Right atrium auricular region (tissue), 2 donors: Measurements from ENCODE around the gene C11orf24. TPM values are rescaled to one million over a fixed set of nuclear protein-coding genes. Genes with fewer than 3 reads are reported as not detected.

Source experiments
- DNase-seq: peaks from one replicate; pipeline ENCODE4 v3.0.0-alpha.2; 2019; ENCODE audit warnings: low spot score
- H3K27ac ChIP-seq, 2 donors: fragments of 200-600 bp; sonication (generic); 1 replicate in 1 of 2; 2 replicates in 1 of 2; pipeline ENCODE4 v1.5.1; 2016 to 2019
- H3K27me3 ChIP-seq, 2 donors: fragments of 200-600 bp; sonication (generic); one replicate each; pipeline versions ENCODE4 v1.5.1 to v1.6.0; 2017 to 2019
- H3K36me3 ChIP-seq: fragments of 200-600 bp; sonication (generic); one replicate; pipeline ENCODE4 v1.5.1; 2016
- H3K4me1 ChIP-seq, 2 donors: fragments of 200-600 bp; sonication (generic); one replicate each; pipeline versions ENCODE4 v1.5.1 to v1.6.0; 2017 to 2019
- H3K4me3 ChIP-seq, 2 donors: fragments of 200-600 bp; sonication (generic); 1 replicate in 1 of 2; 2 replicates in 1 of 2; pipeline ENCODE4 v1.5.1; 2017 to 2019; ENCODE audit warnings: mild to moderate bottlenecking in 1 of 2, moderate library complexity in 1 of 2
- H3K9me3 ChIP-seq, 2 donors: fragments of 200-600 bp; sonication (generic); one replicate each; pipeline ENCODE4 v1.5.1; 2019
- total RNA-seq, 2 donors: library from RNA; depleted of rRNA; stranded (reverse); fragments of >200 nt; gene quantifications; one replicate each; pipeline ENCODE4 v1.1.0, GENCODE V29; 2016
- TF ChIP-seq, protein P1 (sequence below), 2 donors: fragments of 200-600 bp; sonication (generic); IDR thresholded peaks; one replicate each; pipeline ENCODE4 v1.5.1; 2019; ENCODE audit warnings: antibody characterized with exemption in 2 of 2

C11orf24 gene
- total RNA-seq, 2 donors from 2014 or later, result 20.4 to 21.3 TPM

DNA sequence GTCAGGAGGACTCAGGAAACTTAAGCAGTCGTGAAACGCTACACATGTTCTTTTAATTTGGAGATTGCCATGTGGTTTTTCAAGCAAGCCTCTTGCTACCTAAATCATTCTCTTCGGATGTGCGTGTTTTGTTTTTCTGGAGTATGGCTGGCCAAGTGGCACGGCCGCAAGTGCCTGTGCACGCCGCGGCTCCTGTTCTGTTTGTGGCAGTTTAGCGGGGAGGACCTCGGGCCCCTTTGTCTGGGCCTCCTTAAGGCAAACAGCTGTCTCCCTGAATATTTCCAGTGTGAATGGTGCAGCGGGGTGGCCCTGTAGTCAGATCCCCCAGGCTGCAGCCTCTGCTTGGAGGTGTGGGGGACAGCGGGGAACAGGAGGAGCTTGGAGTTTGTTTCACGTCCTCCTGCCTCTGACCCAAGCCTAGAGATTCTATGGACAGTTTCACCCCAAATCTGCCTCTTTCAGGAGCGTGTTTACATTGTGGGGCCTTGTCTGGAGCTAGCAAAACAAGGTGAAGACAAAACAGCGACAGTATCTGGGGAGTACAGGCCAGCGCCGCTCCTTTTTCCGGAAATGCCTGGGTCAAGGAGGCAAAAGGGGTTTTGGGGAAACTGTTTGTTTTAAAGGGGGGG lies 41.9 kb upstream of the C11orf24 start:
- Histone ChIP-seq H3K27ac (peak overlapping the region; percentile 80 to 87), H3K4me3 (peak overlapping the region; percentile 69), H3K36me3 (no peaks in the 10 kb centered on the region), H3K9me3 (no peaks in the 10 kb centered on the region), H3K4me1 (peaks cover 0 to 47% of the 10 kb centered on the region in 2 donors), H3K27me3 (no peaks in the 10 kb centered on the region)
- TF ChIP-seq, protein P1, sequence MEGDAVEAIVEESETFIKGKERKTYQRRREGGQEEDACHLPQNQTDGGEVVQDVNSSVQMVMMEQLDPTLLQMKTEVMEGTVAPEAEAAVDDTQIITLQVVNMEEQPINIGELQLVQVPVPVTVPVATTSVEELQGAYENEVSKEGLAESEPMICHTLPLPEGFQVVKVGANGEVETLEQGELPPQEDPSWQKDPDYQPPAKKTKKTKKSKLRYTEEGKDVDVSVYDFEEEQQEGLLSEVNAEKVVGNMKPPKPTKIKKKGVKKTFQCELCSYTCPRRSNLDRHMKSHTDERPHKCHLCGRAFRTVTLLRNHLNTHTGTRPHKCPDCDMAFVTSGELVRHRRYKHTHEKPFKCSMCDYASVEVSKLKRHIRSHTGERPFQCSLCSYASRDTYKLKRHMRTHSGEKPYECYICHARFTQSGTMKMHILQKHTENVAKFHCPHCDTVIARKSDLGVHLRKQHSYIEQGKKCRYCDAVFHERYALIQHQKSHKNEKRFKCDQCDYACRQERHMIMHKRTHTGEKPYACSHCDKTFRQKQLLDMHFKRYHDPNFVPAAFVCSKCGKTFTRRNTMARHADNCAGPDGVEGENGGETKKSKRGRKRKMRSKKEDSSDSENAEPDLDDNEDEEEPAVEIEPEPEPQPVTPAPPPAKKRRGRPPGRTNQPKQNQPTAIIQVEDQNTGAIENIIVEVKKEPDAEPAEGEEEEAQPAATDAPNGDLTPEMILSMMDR (IDR thresholded peaks at IDR 0.05), result no peak
- no peak for DNase-seq

DNA sequence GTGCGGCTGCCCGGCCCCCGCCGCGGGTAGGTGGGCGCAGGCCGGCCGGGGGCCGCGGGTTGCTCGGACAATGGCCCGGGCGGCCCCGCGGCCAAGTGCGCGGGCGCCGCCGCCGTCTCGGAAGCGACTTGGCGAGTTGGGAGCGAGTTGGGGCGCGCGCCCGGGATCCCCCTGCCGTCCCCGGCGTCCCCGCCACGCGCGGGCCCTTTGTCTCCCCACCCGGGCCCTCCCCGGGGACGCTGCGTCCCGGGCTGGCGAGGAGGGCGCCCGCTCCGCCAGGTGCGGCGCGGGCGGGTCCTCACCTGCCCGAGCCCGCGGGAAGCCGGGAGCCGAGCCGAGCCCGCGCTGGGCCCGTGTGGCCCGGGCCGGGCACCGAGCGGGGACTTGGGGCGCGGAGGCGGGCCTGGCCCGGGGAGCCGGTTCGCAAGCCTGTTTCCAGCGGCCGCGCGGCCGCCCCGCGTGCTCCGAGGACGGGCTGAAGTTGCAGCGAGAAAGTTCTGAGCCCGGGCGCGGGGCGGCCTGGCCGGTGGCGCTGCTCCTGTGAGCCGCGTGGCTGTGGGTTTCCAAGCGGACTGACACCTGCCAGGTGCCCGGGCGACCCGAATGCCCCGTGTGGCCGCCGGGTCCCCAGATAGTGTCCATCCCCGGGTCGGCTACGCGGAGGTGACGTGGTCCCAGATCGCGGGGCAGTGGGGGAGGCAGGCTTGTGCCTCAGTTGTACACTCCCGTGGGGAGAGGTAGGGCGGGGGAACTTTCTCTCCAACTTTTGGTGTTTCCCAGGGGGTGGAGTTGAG lies 41.2 kb upstream of the C11orf24 start:
- TF ChIP-seq, protein P1 (IDR thresholded peaks at IDR 0.05), result no peak
- H3K36me3 ChIP-seq, result no peaks in the 10 kb centered on the region
- H3K27me3 ChIP-seq, result no peaks in the 10 kb centered on the region
- H3K9me3 ChIP-seq, result no peaks in the 10 kb centered on the region
- no peak for DNase-seq
- H3K27ac ChIP-seq, result peak overlapping the region; percentile 80 to 87
- peaks cover 0 to 49% of the 10 kb centered on the region in 2 donors for H3K4me1 ChIP-seq
- H3K4me3 ChIP-seq, result peak overlapping the region; percentile 69

DNA sequence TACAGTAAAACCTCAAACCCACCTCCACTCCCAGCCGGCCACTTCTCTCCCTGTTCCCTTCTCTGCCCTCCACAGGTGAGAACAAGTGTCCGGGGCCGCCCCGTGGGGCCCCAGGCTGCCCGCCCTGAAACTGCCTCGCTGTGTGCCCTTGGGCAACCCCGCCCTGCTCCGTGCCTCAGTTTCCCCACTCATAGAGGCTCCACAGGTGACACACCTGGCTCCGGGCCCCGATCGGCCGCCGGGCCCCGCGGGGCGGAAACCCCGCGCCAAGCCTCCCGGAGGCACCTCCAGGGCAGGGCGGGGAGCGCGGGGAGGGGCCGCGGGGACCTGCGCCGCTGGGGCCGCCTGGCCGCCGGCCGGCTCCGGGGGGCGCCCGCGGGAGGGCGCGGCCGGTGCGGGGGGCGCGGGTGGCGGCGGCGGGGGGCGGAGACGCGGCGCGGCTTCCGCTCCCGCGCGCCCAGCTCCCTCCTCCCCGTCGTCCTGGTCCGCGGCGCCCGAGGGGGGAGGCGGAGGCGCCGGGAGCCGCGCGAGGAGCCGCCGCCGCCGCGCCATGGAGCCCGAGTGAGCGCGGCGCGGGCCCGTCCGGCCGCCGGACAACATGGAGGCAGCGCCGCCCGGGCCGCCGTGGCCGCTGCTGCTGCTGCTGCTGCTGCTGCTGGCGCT lies 40.5 kb upstream of the C11orf24 start, which contains the start of gene LRP5:
Gene LRP5, plus strand, starts transcription at position 475 of the 663 bp plus-strand sequence. Its CDS starts 124 bp downstream, at position 599.
- TF ChIP-seq, protein P1 (IDR thresholded peaks at IDR 0.05), result no peak
- Histone ChIP-seq H3K4me1 (peaks cover 0 to 48% of the 10 kb centered on the region in 2 donors), H3K36me3 (no peaks in the 10 kb centered on the region), H3K9me3 (no peaks in the 10 kb centered on the region), H3K27me3 (no peaks in the 10 kb centered on the region), H3K27ac (peak within 1 kb of the TSS; percentile 80 to 87), H3K4me3 (peak within 1 kb of the TSS; percentile 69)
- DNase-seq, result no peak

DNA sequence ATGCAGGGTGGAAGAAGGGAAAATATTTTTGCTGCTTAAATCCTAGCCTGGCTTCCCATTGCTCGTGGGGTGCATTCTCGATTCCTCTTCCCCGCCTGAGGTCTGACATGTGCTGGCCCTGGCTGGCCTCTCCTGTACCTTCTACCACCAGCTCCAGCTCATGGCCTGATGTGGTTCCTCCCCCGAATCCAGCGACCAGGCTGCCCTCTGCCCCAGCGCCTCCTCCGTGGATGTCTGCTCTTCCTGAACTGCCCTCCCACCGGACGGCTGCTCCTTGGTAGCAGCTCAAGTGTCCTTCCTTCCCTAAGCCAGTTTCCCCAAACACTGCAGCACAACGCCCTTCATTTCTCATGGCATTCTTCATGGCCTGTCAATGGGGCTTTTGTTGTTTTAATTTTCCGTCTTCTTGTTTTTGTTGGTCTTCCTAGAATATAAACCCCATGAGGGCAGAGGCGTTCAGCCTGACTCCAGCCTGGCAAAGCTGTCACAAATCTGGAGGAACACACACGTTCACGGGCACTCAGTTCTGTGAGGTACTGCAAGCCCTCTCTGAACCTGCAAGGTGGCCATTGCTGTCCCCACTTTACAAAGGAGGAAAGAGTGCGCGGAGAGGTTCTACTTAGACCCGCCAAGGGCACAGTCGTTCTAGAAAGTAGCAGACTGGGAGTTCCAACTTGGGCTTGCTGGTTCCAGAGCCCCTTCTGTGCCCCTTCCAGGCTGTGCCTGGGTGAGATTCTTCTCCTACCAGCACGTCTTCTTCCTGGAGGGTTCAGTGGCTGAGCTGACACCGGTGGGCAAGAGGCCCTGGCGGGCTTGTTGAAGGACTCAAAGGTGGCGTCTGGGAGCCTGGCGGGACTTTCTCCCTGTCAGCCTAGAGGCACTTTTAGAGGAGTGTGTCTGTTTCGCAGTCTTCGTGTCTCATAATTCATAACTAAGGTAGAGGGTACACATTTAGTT lies 39.7 kb upstream of the C11orf24 start:
- H3K4me3 ChIP-seq, result peak overlapping the region in 1 of 2 donors; percentile 43
- TF ChIP-seq, protein P1 (IDR thresholded peaks at IDR 0.05), result no peak
- H3K27me3 ChIP-seq, result no peaks in the 10 kb centered on the region
- H3K27ac ChIP-seq, result peak overlapping the region; percentile 77 to 83
- no peak for DNase-seq
- H3K36me3 ChIP-seq, result no peaks in the 10 kb centered on the region
- no peaks in the 10 kb centered on the region for H3K9me3 ChIP-seq
- H3K4me1 ChIP-seq, result peaks cover 0 to 40% of the 10 kb centered on the region in 2 donors

DNA sequence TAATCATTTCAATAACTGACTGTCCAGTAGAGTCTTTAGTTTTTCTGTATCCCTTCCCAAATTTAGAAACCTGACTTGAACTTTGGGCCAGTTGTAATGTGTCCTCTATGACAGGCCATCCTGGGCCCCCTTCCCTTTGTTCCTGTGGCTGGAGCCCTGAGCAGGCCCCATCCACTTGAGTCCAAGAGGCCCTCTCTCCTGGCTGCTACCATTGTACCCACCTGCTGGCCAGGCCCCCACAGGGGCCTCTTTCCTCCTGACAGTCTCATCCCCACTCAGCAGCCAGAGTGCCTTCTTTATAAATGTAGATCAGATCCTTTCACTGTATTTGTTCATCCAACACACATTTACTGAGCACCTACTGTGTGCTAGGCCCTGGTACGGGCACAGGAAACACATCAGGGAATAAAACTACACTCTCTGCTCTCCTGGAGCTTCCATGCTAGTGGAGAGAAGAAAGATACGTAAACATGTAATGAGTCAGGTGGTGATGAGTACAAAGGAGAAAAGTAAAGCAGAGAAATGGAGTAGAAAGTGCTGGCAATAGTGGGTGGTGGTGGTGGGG lies 37.9 kb upstream of the C11orf24 start:
- H3K27ac ChIP-seq, result peak overlapping the region in 1 of 2 donors; percentile 9
- TF ChIP-seq, protein P1 (IDR thresholded peaks at IDR 0.05), result no peak
- no peak for DNase-seq
- no peak overlapping the region for H3K4me3 ChIP-seq
- H3K4me1 ChIP-seq, result peaks cover 0 to 24% of the 10 kb centered on the region in 2 donors
- no peaks in the 10 kb centered on the region for H3K27me3 ChIP-seq
- H3K9me3 ChIP-seq, result no peaks in the 10 kb centered on the region
- no peaks in the 10 kb centered on the region for H3K36me3 ChIP-seq
